Measurements from ENCODE around the gene CYP2F1.
"Not testable (repeated sequence)": the region's sequence is repeated elsewhere in the genome, so short reads cannot be mapped to it uniquely, and the experiment has no call there.

CYP2F1 gene

DNA sequence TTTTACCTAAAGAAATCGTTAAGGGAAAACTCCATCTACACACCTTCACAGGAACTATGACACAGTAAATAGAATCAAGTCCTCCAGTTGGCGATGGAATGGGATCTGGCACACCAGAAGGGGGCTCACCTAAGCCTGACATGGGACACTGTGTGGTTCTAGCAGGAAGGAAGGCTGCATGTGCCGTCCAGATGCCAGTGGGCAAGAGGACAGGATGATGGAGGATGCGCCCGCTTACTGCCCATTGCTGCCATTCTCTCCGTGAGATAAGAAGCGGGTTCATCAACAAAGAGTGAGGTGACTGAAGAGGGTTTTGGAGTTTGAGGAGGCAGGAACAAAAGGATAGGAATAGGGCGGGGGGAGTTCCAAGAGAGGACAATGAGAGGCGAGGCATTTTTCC lies 2.9 kb upstream of the CYP2F1 start:
- no peak overlapping the region for H3K4me3 ChIP-seq (ENCODE audit: low read depth, low read length)
- DNase-seq (ENCODE audit: low read depth) = no peak
- TF ChIP-seq POLR2A (IDR thresholded peaks at IDR 0.05; ENCODE audit: extremely low read depth, insufficient read length) = no peak
- TF ChIP-seq MYC (IDR thresholded peaks at IDR 0.05; ENCODE audit: low read depth, low read length) = no peak
- TF ChIP-seq CTCF (IDR thresholded peaks at IDR 0.05; ENCODE audit: low read depth, low read length) = no peak
- TF ChIP-seq, protein P1, sequence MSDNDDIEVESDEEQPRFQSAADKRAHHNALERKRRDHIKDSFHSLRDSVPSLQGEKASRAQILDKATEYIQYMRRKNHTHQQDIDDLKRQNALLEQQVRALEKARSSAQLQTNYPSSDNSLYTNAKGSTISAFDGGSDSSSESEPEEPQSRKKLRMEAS (IDR thresholded peaks at IDR 0.05; ENCODE audit: low read depth, low read length) = no peak

DNA sequence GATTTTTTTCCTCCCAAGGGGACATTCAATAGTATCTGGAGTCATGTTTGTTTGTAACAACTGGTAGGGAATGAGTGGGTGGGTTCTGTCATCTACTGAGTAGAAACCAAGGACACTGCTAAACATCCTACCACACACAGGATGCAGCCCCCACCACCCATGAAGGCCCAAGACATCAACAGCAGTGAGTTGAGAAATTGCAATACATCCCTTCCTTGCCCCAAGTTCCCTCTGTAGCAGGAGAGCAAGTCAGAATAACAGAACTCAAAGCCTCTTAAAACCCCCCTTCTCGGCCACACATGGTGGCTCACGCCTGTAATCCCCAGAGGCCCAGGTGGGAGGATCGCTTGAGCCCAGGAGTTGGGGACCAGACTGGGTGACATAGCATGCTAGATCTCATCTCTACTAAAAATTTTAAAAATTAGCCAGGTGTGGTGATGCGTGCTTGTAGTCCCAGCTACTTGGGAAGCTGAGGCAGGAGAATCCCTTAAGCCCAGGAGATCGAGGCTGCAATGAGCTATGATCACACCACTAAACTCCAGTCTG lies 2.4 kb upstream of the CYP2F1 start:
- DNase-seq (ENCODE audit: low read depth) = no peak
- H3K4me3 ChIP-seq (ENCODE audit: low read depth, low read length) = no peak overlapping the region
- TF ChIP-seq POLR2A (IDR thresholded peaks at IDR 0.05; ENCODE audit: extremely low read depth, insufficient read length) = no peak
- TF ChIP-seq MYC (IDR thresholded peaks at IDR 0.05; ENCODE audit: low read depth, low read length) = no peak
- TF ChIP-seq, protein P1 (IDR thresholded peaks at IDR 0.05; ENCODE audit: low read depth, low read length) = no peak
- TF ChIP-seq CTCF (IDR thresholded peaks at IDR 0.05; ENCODE audit: low read depth, low read length) = no peak

GRCh38 chr19:41112728-41113290 lies 1.4 kb upstream of the CYP2F1 start:
- no peak for DNase-seq (ENCODE audit: low read depth)
- H3K4me3 ChIP-seq (ENCODE audit: low read depth, low read length) = no peak overlapping the region
- TF ChIP-seq MYC (IDR thresholded peaks at IDR 0.05; ENCODE audit: low read depth, low read length) (no peak), POLR2A (IDR thresholded peaks at IDR 0.05; ENCODE audit: extremely low read depth, insufficient read length) (no peak), CTCF (IDR thresholded peaks at IDR 0.05; ENCODE audit: low read depth, low read length) (no peak)
- TF ChIP-seq, protein P1 (IDR thresholded peaks at IDR 0.05; ENCODE audit: low read depth, low read length) = no peak

GRCh38 chr19:41116261-41116660 lies 2.0 kb downstream of the CYP2F1 start:
- DNase-seq (ENCODE audit: low read depth) = no peak
- no peak overlapping the region for H3K4me3 ChIP-seq (ENCODE audit: low read depth, low read length)
- TF ChIP-seq POLR2A (IDR thresholded peaks at IDR 0.05; ENCODE audit: extremely low read depth, insufficient read length) = no peak
- no peak for TF ChIP-seq MYC (IDR thresholded peaks at IDR 0.05; ENCODE audit: low read depth, low read length)
- TF ChIP-seq, protein P1 (IDR thresholded peaks at IDR 0.05; ENCODE audit: low read depth, low read length) = no peak
- no peak for TF ChIP-seq CTCF (IDR thresholded peaks at IDR 0.05; ENCODE audit: low read depth, low read length)

DNA sequence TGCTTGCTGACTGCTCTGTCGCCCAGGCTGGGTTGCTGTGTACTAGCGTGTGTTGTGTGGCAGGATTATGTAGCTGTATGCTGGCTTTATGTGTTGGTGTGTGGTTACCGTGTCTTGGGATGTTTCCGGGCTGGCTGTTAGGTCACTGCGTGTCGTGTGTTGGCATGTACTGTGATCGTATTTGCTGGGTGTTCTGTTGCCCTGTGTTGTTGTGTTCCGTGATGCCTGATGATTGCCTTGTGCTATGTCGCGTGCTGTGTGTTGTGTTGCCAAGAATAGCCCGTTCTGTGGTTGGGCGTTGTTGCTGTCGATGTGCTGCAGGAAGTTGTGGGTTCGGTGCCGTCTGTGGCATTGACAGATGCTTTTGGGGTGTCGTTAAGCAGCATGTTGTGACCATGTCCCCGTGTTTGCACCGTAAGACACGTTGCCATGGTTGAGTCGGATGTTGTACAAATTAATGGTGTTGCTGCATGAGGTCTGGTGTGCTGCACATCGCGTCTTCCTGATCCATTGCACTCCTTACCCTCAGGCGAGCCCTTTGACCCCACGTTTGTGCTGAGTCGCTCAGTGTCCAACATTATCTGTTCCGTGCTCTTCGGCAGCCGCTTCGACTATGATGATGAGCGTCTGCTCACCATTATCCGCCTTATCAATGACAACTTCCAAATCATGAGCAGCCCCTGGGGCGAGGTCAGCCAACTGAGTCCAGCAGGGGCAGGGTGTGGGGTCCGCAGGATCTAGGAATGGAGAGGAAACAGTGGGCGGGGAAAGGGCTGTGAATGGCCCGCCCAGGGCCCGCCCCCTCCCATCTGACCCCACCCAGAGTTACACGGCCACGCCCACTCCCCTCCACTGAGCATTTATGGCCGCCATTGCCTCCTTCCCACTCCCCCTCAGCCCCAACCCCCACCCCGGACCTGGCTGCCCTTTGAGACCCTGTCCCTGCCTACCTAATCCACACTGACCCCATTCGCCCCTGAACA lies 7.0 kb downstream of the CYP2F1 start:
- not testable (repeated sequence) for H3K4me3 ChIP-seq (ENCODE audit: low read depth, low read length)
- DNase-seq (ENCODE audit: low read depth) = peak; percentile 33

DNA sequence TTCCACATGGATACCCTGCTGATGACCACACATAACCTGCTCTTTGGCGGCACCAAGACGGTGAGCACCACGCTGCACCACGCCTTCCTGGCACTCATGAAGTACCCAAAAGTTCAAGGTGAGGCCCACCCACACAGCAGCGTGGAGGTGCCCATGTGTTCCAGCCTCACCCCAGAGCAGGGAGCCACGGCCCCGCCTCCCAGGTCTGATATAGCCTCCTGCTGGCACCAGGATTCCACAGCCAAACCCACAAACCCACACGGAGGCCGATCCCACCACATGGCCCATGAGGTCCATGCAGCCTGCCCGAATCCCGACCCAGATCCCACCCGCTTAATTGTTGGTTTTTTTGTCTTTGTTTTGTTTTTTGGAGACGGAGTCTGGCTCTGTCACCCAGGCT lies 8.6 kb downstream of the CYP2F1 start:
- DNase-seq (ENCODE audit: low read depth); H3K4me3 ChIP-seq (ENCODE audit: low read depth, low read length): not testable (repeated sequence)

Measured in NB4 (cell line).